Adipocyte (in vitro differentiated cells): ENCODE results near the gene SEMA3C.
A peak's percentile ranks its signal among the peaks of the same experiment; 100 is the strongest.

Source experiments
- DNase-seq: peaks from one replicate; pipeline ENCODE4 v3.0.0-alpha.2; 2015; ENCODE audit warnings: low read depth
- H3K27me3 ChIP-seq: replicated peaks from 2 replicates; pipeline ENCODE4 v1.7.0; 2013; ENCODE audit warnings: mild to moderate bottlenecking, low read length, moderate library complexity; ENCODE audit not compliant: control insufficient read depth, insufficient read depth
- H3K36me3 ChIP-seq: 2 replicates; pipeline ENCODE4 v1.7.0; 2013; ENCODE audit warnings: low read length, mild to moderate bottlenecking, moderate library complexity; ENCODE audit not compliant: control insufficient read depth, insufficient read depth, severe bottlenecking
- H3K4me1 ChIP-seq: 2 replicates; pipeline ENCODE4 v1.7.0; 2013; ENCODE audit warnings: mild to moderate bottlenecking, low read length, moderate library complexity; ENCODE audit not compliant: control insufficient read depth, insufficient read depth
- H3K4me3 ChIP-seq: 2 replicates; pipeline ENCODE4 v1.7.0; 2013; ENCODE audit warnings: mild to moderate bottlenecking, low read length, moderate library complexity
- H3K9ac ChIP-seq: 2 replicates; pipeline ENCODE4 v1.7.0; 2013; ENCODE audit warnings: mild to moderate bottlenecking, low read length, moderate library complexity
- H3K9me3 ChIP-seq: 2 replicates; pipeline ENCODE4 v1.7.0; 2013; ENCODE audit warnings: mild to moderate bottlenecking, low read length, moderate library complexity; ENCODE audit not compliant: control insufficient read depth

The SEMA3C gene

DNA sequence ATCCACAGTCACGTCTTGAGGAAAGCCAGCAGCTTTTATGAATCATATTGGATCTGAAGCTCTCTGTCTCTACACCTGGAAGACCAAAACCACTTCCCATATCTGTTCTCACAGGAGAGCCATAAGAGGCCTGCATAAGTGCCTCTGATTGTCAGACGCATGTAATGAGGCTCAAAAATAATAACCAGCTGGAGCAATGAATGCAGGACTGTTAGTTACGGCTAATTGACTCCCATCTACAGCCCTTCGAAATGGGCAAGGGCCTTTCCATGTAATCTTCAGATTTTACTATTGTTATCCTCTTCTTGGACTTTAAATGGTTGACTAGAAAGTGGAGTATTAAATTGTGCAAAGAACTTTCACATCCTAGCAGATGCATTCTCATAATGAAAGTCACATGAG is 4.4 kb upstream of the SEMA3C start:
- Histone ChIP-seq H3K9me3 (no peaks in the 10 kb centered on the region), H3K9ac (no peak overlapping the region), H3K36me3 (no peaks in the 10 kb centered on the region), H3K4me1 (peaks cover 13% of the 10 kb centered on the region), H3K27me3 (no peaks in the 10 kb centered on the region), H3K4me3 (no peak overlapping the region)
- DNase-seq = no peak

DNA sequence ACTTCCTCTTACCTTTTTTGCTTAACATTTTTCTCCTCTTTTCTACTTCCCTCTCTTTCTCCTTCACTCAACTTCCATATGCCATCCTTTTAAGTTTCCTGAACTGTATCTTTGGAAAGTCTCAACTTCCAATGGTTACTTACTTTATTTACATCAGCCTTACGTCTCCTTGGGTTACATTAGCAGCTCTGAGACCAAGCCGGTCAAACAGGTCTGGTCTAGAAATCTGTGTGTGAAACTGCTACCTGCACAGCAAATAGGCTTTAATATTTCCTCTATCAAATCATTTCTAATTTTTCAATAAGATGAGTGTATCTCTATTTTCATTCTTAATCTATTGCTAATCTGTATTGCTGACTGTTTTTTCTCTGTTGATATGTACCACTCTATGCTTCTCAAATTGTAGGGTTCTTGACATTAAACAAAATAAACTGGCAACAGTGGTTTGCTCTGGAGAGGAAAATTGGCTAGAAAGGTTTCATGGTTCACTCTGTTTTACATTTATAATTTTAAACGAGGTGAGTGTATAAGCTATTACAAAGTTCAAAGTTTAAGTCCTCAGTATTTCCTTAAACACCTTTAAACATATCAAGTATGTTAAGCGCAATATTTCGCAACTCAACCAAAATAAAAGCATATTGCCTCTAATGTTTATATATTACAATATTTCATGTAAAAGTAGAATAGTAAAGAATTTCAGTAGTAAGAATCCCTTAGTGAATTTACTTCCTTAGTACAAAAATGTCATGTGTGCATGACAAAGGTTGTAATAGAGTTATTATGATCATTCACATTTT is 3.6 kb upstream of the SEMA3C start:
- H3K4me3 ChIP-seq = no peak overlapping the region
- peaks cover 13% of the 10 kb centered on the region for H3K4me1 ChIP-seq
- H3K9ac ChIP-seq = no peak overlapping the region
- H3K36me3 ChIP-seq = no peaks in the 10 kb centered on the region
- no peak for DNase-seq
- H3K9me3 ChIP-seq = no peaks in the 10 kb centered on the region
- no peaks in the 10 kb centered on the region for H3K27me3 ChIP-seq

DNA sequence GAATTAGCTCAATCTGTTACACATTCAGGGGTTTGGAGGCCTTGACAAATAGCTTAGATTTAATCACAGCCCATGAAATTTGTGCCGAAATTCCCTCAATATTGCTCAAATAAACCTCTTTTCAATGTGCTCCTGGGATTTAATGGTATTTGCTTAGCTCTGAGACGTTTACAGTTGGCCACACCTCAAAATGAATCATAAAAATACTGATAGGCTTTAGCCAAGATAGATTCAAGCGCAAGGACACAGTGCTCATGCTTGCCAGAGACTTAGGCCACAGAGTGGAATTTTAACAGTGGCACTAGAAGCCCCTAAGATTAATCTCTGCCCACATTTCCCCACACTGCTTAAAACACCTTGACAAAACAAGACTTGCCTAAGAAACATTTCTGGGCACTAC is 2.3 kb upstream of the SEMA3C start:
- no peak for DNase-seq
- Histone ChIP-seq H3K9me3 (no peaks in the 10 kb centered on the region), H3K4me3 (no peak overlapping the region), H3K9ac (no peak overlapping the region), H3K36me3 (peaks cover under 1% of the 10 kb centered on the region), H3K4me1 (peaks cover 22% of the 10 kb centered on the region), H3K27me3 (no peaks in the 10 kb centered on the region)

DNA sequence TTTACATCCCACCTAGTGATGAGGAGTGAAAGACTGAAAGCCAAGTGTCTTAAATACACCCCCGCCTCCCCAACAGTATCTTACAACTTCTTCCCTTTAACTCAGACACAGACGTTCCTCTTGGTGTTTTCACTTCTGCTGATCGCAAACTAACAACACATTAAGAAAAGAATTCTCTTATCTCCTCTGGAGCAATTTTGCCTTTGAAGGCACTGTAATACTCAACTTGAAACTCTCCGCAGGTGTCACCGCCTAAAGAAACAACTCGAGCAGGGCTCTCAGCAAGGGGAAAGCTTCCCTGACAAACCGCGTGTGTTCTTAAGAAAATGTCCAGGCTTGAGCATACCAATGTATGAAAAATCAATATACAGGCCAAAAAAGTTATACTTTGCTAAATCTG is 452 bp downstream of the SEMA3C start:
- peaks cover 22% of the 10 kb centered on the region for H3K4me1 ChIP-seq
- DNase-seq = peak; percentile 63
- H3K36me3 ChIP-seq = peaks cover 21% of the 10 kb centered on the region
- H3K9ac ChIP-seq = peak overlapping the region; percentile 97
- no peaks in the 10 kb centered on the region for H3K27me3 ChIP-seq
- peak overlapping the region; percentile 98 for H3K4me3 ChIP-seq
- no peaks in the 10 kb centered on the region for H3K9me3 ChIP-seq

DNA sequence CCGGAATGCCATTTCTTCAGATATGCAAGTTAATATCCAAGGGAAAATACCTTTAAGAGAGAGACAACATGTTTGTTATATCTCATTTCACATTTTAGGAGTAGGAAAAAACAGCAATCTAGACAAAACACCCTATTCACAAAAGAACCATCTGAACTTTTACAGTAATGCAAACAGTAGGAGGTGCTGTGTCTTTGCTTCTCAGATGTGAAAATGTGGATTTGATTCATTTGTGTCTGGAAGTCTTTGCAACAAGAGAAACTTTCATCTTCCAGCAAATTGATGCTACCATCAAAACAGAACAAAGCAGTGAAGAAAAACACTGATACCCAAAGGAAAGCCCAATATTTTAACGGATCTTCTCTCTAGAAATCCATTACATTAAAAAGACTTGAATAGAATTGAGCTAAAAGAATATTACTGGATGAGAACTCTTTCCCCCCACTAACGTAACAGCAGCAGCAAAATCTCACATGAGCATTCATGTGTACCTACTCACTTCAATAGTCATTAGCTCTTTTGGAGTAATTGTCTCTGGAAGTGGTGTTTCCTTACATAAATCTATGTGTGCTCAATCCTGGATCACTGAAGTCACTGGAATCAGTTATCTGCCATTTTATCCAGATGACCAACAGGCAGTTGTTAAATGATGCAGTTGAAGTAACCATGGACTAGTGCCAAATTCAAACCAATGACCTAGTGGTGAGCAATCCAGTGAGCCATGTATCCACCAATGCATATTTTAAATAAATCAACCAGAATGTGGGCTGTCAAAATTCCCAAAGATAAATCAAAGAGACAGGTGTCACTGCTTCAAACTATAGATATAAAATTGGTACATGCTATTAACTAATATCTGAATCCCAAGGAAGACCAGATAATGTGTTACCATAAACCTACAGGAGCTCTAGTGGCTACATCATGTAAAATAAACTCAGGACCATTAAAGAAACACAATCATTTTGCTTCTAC is 1.8 kb downstream of the SEMA3C start:
- Histone ChIP-seq H3K27me3 (no peaks in the 10 kb centered on the region), H3K4me3 (peak overlapping the region; percentile 98), H3K9me3 (no peaks in the 10 kb centered on the region), H3K36me3 (peaks cover 30% of the 10 kb centered on the region), H3K9ac (peak overlapping the region; percentile 97), H3K4me1 (peaks cover 22% of the 10 kb centered on the region)
- DNase-seq = peak; percentile 61

DNA sequence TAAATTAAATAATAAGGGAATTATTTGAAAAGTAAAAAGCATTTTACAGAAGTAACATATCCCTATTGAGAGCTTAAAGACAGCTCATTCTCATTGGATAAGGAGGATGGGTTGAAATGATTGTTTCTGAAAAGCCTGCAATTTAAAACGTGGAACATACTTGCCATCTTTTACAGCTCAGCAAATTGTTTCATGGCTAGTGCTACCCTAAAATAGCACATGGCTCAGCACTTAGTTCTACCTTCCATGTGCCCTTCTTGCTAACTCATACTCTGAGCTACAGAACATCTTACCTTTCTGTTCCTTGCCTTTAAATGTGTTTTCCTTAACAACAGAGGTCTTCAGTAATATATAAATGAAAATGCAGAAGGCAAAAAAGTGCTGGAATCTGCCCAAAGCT is 8.6 kb downstream of the SEMA3C start:
- DNase-seq = no peak
- H3K4me1 ChIP-seq = peaks cover 20% of the 10 kb centered on the region

DNA sequence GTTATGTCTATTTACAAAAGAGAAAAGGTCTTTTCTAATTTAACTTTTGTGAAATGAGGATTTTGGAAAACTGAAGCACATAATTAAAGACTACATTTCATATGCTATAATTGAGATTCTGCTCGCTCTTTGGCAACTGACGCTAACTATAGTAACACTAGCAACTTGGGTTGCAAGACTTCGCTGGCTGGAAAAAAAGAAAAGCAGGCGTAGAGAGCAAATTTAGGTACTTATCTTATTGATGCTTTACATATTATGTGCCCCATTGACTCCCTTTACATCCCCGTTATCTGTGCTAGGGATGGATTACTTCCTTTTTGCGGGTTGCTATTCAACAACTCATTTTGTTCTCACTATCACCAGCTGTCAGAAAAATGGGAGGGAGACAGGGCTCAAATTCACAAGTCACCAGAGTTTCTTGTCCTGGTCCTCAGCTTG is 10.5 kb downstream of the SEMA3C start:
- Histone ChIP-seq H3K9ac (no peak overlapping the region), H3K4me1 (peaks cover 28% of the 10 kb centered on the region), H3K27me3 (no peaks in the 10 kb centered on the region), H3K9me3 (no peaks in the 10 kb centered on the region), H3K36me3 (peaks cover 23% of the 10 kb centered on the region), H3K4me3 (no peak overlapping the region)
- no peak for DNase-seq

More for the DNA sequence above, 8.6 kb downstream of the SEMA3C start:
- Histone ChIP-seq H3K4me3 (no peak overlapping the region), H3K9me3 (no peaks in the 10 kb centered on the region), H3K36me3 (peaks cover 25% of the 10 kb centered on the region), H3K27me3 (no peaks in the 10 kb centered on the region), H3K9ac (no peak overlapping the region)

DNA sequence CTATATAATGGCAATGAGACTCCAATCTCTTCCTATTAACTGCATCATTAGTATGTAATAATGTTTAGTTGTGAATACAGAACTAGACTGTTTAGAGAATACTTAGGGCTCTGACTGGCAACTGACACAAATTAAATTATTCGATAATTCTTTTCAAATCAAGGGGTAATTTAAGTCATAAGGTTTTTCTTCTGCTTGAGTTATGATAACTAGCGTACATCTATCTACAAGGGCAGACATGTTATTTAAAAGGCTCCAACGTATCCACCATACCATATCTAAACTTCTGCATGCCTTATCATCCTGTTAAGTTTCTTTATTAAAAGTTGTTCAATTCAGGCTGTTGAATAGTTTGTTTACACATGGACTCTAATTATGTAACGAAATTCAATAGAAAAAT is 11.2 kb downstream of the SEMA3C start:
- no peaks in the 10 kb centered on the region for H3K27me3 ChIP-seq
- no peaks in the 10 kb centered on the region for H3K9me3 ChIP-seq
- H3K9ac ChIP-seq = no peak overlapping the region
- DNase-seq = no peak
- H3K4me1 ChIP-seq = peaks cover 33% of the 10 kb centered on the region
- peaks cover 20% of the 10 kb centered on the region for H3K36me3 ChIP-seq
- no peak overlapping the region for H3K4me3 ChIP-seq

DNA sequence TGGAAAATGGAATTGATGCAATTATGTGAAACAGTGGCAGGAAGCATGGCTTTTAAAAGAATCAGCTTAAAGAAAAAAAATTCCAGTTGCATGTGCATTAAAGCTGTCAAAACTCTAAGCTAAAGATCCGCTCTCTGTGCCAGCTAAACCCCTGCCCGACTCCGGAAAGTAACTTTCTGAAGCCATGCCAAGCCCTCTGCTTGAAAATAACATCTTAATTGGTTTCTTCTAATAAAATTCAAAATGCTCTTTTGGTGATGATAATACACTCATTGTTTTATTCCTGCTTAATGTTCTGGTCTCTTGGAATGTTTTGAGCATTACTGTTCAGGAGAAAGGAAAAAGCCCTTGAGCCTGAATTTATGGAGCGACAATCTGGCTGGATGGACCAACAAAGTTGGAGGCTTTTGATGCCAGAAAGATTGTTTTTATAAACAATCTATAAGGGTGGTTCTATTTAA is 11.7 kb downstream of the SEMA3C start:
- Histone ChIP-seq H3K4me1 (peaks cover 38% of the 10 kb centered on the region), H3K36me3 (peaks cover 16% of the 10 kb centered on the region), H3K9me3 (no peaks in the 10 kb centered on the region), H3K4me3 (no peak overlapping the region), H3K9ac (no peak overlapping the region), H3K27me3 (no peaks in the 10 kb centered on the region)
- DNase-seq = no peak

DNA sequence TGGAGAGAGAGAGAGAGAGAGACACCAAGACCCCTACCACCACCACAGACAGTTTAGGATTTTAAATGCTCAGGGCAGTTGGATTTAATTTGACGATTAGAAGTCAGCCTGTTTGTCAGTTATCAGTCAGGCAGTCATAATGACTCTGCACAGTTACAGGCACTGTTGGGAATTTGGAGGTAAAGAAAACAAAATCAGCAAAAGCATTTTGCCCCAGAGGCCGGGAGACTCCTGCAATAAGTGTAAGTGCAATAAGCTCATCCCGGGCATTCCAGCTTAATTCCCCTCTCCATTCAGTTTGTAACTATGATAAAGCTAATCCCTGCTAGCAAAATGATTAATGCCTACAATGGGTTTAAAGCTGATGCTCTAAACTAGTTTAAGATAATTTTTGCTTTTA is 13.5 kb downstream of the SEMA3C start:
- no peaks in the 10 kb centered on the region for H3K9me3 ChIP-seq
- no peak overlapping the region for H3K4me3 ChIP-seq
- H3K9ac ChIP-seq = no peak overlapping the region
- peaks cover 14% of the 10 kb centered on the region for H3K36me3 ChIP-seq
- peaks cover 52% of the 10 kb centered on the region for H3K4me1 ChIP-seq
- DNase-seq = no peak
- H3K27me3 ChIP-seq = no peaks in the 10 kb centered on the region

DNA sequence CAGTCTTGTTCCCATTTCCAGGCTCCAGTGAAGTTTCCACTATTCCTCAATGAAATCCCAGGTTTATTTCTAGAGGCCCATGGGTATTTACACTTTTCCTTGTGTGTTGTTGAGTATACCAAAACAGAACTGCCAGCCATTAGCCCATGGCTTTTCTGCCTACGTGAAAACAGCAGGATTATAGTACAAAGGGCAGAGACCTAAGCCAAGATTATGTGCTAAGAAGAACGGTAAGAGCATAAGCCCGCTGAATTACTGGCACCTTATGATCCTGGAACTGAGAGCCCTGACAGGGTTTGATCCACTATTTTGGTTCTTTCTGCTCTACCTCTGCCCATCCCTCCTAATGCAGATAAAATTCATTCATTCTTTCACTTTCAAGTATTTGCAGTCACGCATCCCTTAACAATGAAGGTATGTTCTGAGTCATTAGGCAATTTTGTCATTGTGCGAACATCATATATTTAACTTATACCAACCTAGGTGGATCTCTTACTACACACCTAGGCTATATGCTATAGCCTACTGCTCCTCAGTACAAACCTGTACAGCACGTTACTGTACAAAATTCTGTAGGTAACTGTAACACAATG is 16.0 kb downstream of the SEMA3C start:
- Histone ChIP-seq H3K4me1 (peaks cover 50% of the 10 kb centered on the region), H3K9ac (no peak overlapping the region), H3K36me3 (peaks cover 14% of the 10 kb centered on the region), H3K9me3 (no peaks in the 10 kb centered on the region), H3K4me3 (no peak overlapping the region), H3K27me3 (no peaks in the 10 kb centered on the region)
- no peak for DNase-seq
